Natural killer cell (primary cell): ENCODE data around the gene POU5F1. TPM values are rescaled to one million over a fixed set of nuclear protein-coding genes. Genes with fewer than 3 reads are reported as not detected.

ENCODE experiments used
- ATAC-seq, 3 donors: fragments of 150-1000 bp in 2 of 3; fragments of 200-7000 bp in 1 of 3; cut with Tn5 transposase; 1 replicate in 1 of 3; 2 replicates in 2 of 3; pipeline ENCODE4 v1.10.0; 2021; ENCODE audit warnings: mild to moderate bottlenecking in 2 of 3, moderate library complexity in 2 of 3
- DNase-seq, 2 donors: peaks; one replicate each; pipeline versions ENCODE4 v3.0.0 to v3.0.0-alpha.2; 2013 to 2021; ENCODE audit warnings: mixed read lengths in 1 of 2
- H3K27ac ChIP-seq: one replicate; pipeline ENCODE4 v1.5.1; 2013; ENCODE audit warnings: mild to moderate bottlenecking, low read length
- H3K27me3 ChIP-seq: one replicate; pipeline ENCODE4 v1.6.1; 2013; ENCODE audit warnings: low read length; ENCODE audit not compliant: control insufficient read depth, insufficient read depth
- H3K36me3 ChIP-seq: one replicate; pipeline ENCODE4 v1.6.1; 2013; ENCODE audit warnings: low read length; ENCODE audit not compliant: control insufficient read depth, insufficient read depth
- H3K4me1 ChIP-seq: one replicate; pipeline ENCODE4 v1.6.1; 2013; ENCODE audit warnings: low read length; ENCODE audit not compliant: control insufficient read depth, insufficient read depth
- H3K4me3 ChIP-seq: one replicate; pipeline ENCODE4 v1.5.1; 2013; ENCODE audit warnings: low read length
- H3K9me3 ChIP-seq: one replicate; pipeline ENCODE4 v1.6.1; 2013; ENCODE audit warnings: low read length; ENCODE audit not compliant: control insufficient read depth, insufficient read depth
- H3K27ac Mint-ChIP-seq, 2 donors: one replicate each; pipeline ENCODE4 v1.8.0; 2022; ENCODE audit warnings: mild to moderate bottlenecking in 2 of 2, mixed read lengths in 2 of 2, moderate library complexity in 1 of 2
- H3K27me3 Mint-ChIP-seq, 2 donors: one replicate each; pipeline ENCODE4 v1.8.0; 2022; ENCODE audit warnings: low read depth in 2 of 2, mixed read lengths in 2 of 2
- H3K36me3 Mint-ChIP-seq: one replicate; pipeline ENCODE4 v1.8.0; 2022; ENCODE audit warnings: mixed read lengths
- H3K4me1 Mint-ChIP-seq, 2 donors: one replicate each; pipeline ENCODE4 v1.8.0; 2022; ENCODE audit warnings: mixed read lengths in 2 of 2
- H3K4me3 Mint-ChIP-seq: one replicate; pipeline ENCODE4 v1.8.0; 2022; ENCODE audit warnings: mild to moderate bottlenecking, moderate library complexity, mixed read lengths
- H3K9me3 Mint-ChIP-seq, 2 donors: one replicate each; pipeline ENCODE4 v1.8.0; 2022; ENCODE audit warnings: mixed read lengths in 2 of 2
- CTCF ChIP-seq: fragments of 200-600 bp; IDR thresholded peaks from one replicate; pipeline ENCODE4 v1.8.0; 2022; ENCODE audit warnings: antibody characterized with exemption
- WGBS: methylation state at CpG from one replicate; pipeline ENCODE4 v1.1.7; 2013; ENCODE audit warnings: missing lambda C conversion rate; ENCODE audit not compliant: insufficient coverage; 5-methylcytosine and 5-hydroxymethylcytosine counted together
- intact Hi-C: fragments of 100-400 bp; cut with micrococcal nuclease; formaldehyde crosslinking; loops from one replicate; pipeline ENCODE4 v1.14.2; 2022
- total RNA-seq, 4 donors: library from RNA; stranded (reverse); fragments of 120-200 nt in 1 of 4; gene quantifications; one replicate each; pipeline versions ENCODE4 v1.2.3 to v1.2.4, GENCODE V29; 2013 to 2022

POU5F1 gene
- total RNA-seq, 3 donors from 2014 or later (not counting 1 experiment from before 2014, with no cell fraction given): not detected

- DNase-seq: no peak
- Mint-ChIP-seq H3K4me1 (peaks cover 9 to 12% of the 10 kb centered on the region in 2 donors), H3K4me3 (no peak overlapping the region), H3K36me3 (no peaks in the 10 kb centered on the region), H3K27me3 (no peaks in the 10 kb centered on the region), H3K27ac (no peak overlapping the region), H3K9me3 (no peaks in the 10 kb centered on the region)
- intact Hi-C loops: no loop called here
- Histone ChIP-seq H3K9me3 (no peaks in the 10 kb centered on the region), H3K27ac (no peak overlapping the region), H3K4me3 (no peak overlapping the region), H3K4me1 (peaks cover 14% of the 10 kb centered on the region), H3K36me3 (no peaks in the 10 kb centered on the region), H3K27me3 (no peaks in the 10 kb centered on the region)
- 84% methylated on average over 3 of the region's 3 CpGs for WGBS
- TF ChIP-seq CTCF: no peak
- ATAC-seq: no peak
These were observed 2.9 kb upstream of the POU5F1 start for GRCh38 chr6:31173406-31173805.

- Histone ChIP-seq H3K27me3 (no peaks in the 10 kb centered on the region), H3K27ac (no peak overlapping the region), H3K4me1 (peaks cover 14% of the 10 kb centered on the region), H3K9me3 (no peaks in the 10 kb centered on the region), H3K36me3 (no peaks in the 10 kb centered on the region), H3K4me3 (no peak overlapping the region)
- no peaks in the 10 kb centered on the region for H3K9me3 Mint-ChIP-seq
- ATAC-seq (no peak), DNase-seq (no peak)
- no peak overlapping the region for H3K4me3 Mint-ChIP-seq
- WGBS: 87% methylated on average over 5 of the region's 5 CpGs
- intact Hi-C loops: no loop called here
- no peak overlapping the region for H3K27ac Mint-ChIP-seq
- no peaks in the 10 kb centered on the region for H3K27me3 Mint-ChIP-seq
- H3K4me1 Mint-ChIP-seq: peaks cover 9 to 12% of the 10 kb centered on the region in 2 donors
- no peak for TF ChIP-seq CTCF
- H3K36me3 Mint-ChIP-seq: no peaks in the 10 kb centered on the region
These were observed 2.5 kb upstream of the POU5F1 start for GRCh38 chr6:31172973-31173384.

GRCh38 chr6:31171931-31172905 lies 1.7 kb upstream of the POU5F1 start:
- Histone ChIP-seq H3K4me1 (peaks cover 14% of the 10 kb centered on the region), H3K9me3 (no peaks in the 10 kb centered on the region), H3K27me3 (no peaks in the 10 kb centered on the region), H3K27ac (no peak overlapping the region), H3K4me3 (no peak overlapping the region), H3K36me3 (no peaks in the 10 kb centered on the region)
- intact Hi-C loops: no loop called here
- no peak for DNase-seq
- Mint-ChIP-seq H3K27me3 (no peaks in the 10 kb centered on the region), H3K4me1 (peaks cover 9 to 12% of the 10 kb centered on the region in 2 donors), H3K27ac (no peak overlapping the region), H3K4me3 (no peak overlapping the region), H3K9me3 (no peaks in the 10 kb centered on the region), H3K36me3 (no peaks in the 10 kb centered on the region)
- ATAC-seq: no peak
- TF ChIP-seq CTCF: no peak
- 80% methylated on average over 16 of the region's 16 CpGs for WGBS
